Measurements from ENCODE around the gene EPO.

The EPO gene

GRCh38 chr7:100679129-100679926, 40.9 kb upstream of the EPO start:
- no peak overlapping the region for H3K4me3 ChIP-seq (ENCODE audit: low read length)
- TF ChIP-seq ZNF274 (IDR thresholded peaks at IDR 0.05; ENCODE audit: low read depth, low read length): no peak

DNA sequence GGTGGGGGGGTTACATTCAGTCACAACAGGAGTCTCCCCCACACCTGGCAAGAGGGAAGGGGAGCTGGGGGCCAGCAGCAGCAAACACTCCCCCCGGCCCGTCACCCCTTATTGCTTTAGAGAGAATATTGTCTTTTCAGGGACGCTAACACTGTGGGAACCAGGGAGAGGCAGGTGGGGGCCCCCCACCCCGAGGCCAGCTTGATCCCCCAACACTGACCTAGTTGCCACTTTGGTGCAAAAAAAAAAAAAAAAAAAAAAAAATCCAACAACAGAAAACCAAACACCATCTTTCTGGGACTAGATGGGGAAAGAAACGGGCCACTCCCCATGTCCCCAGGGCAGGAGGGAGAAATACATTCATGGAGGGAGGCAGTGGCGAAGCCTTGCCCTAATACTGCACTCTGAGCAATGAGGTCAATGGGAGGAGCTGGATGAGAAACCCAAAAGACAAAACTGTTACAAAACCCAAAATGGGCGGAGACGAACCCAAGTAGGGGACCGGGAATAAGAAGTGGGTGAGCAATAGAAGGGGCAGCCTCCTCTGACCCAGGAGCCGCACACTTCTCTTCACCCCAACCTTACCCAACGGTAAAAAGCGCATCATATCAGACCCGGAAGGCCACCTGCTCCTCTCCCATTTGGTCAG, 40.2 kb upstream of the EPO start:
- no peak for TF ChIP-seq ZNF274 (IDR thresholded peaks at IDR 0.05; ENCODE audit: low read depth, low read length)
- H3K4me3 ChIP-seq (ENCODE audit: low read length): no peak overlapping the region

DNA sequence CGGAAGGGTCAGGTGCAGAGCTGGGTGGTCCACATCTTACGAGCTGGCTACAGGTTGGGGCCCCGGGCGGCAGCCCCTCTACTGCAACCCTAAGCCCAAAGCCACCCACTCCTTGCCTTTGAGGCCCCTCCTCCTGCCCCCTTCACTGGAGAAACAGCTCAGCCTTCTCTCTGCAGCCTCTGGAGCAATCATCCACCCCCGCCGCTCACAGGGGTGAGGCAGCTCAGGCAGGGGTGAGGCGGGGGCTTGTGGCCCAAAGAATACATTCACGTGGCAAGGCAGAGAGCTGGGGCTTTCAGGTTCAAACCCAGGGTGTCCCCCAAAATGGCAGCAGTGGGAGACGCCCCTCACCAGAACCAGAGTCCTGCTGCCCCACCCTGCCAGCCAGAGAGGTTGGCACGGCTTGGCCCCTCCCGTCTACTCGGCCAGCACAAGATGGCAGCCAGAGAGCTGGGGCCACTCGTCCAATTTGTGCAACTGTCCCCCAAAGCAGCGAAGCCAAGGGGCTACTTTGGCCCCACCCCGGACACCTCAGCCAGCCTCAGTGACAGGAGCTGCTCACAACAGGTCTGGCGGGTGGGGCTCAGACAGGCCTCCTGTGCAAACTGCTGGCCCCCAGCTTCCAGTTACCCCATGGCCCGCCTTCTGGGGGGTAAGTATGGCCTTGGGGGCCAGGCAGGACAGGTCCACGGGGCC, 39.5 kb upstream of the EPO start:
- H3K4me3 ChIP-seq (ENCODE audit: low read length): no peak overlapping the region

GRCh38 chr7:100681491-100682227, 38.6 kb upstream of the EPO start:
- no peak for TF ChIP-seq ZNF274 (IDR thresholded peaks at IDR 0.05; ENCODE audit: low read depth, low read length)
- H3K4me3 ChIP-seq (ENCODE audit: low read length): no peak overlapping the region

More for the DNA sequence above, 39.5 kb upstream of the EPO start:
- TF ChIP-seq ZNF274 (IDR thresholded peaks at IDR 0.05; ENCODE audit: low read depth, low read length): no peak

DNA sequence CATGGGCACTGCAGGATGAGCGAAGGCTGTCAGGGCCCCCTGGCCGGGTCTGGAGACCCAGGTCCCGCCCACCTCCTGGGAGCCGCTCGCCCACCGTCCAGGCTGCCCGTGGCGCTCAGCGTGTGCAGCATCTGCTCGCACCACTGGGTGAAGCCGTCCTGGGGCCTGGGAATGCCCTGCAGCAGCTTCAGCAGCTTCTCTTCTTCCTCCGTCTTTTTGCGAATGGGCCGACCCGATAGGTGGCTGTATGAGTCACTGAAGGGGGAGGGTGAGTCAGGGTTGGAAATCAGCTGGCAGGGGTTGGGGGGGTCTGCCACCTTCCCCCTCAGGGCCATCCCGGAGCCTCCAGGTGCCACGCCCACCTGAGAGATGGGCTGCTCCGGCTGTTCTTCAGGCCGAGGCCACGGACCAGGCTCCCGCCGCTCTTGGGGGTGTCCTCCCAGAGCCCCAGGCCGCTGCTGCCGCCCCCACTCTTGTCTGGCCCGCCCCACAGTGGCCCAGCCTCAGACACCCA, 38.0 kb upstream of the EPO start:
- no peak overlapping the region for H3K4me3 ChIP-seq (ENCODE audit: low read length)
- no peak for TF ChIP-seq ZNF274 (IDR thresholded peaks at IDR 0.05; ENCODE audit: low read depth, low read length)

GRCh38 chr7:100682991-100683658, 37.1 kb upstream of the EPO start:
- TF ChIP-seq ZNF274 (IDR thresholded peaks at IDR 0.05; ENCODE audit: low read depth, low read length): no peak
- no peak overlapping the region for H3K4me3 ChIP-seq (ENCODE audit: low read length)

- H3K4me3 ChIP-seq (ENCODE audit: low read length): no peak overlapping the region
- no peak for TF ChIP-seq ZNF274 (IDR thresholded peaks at IDR 0.05; ENCODE audit: low read depth, low read length)
Observed at GRCh38 chr7:100683659-100684533, 36.4 kb upstream of the EPO start.

GRCh38 chr7:100684534-100685042, 35.7 kb upstream of the EPO start:
- H3K4me3 ChIP-seq (ENCODE audit: low read length): no peak overlapping the region
- no peak for TF ChIP-seq ZNF274 (IDR thresholded peaks at IDR 0.05; ENCODE audit: low read depth, low read length)

DNA sequence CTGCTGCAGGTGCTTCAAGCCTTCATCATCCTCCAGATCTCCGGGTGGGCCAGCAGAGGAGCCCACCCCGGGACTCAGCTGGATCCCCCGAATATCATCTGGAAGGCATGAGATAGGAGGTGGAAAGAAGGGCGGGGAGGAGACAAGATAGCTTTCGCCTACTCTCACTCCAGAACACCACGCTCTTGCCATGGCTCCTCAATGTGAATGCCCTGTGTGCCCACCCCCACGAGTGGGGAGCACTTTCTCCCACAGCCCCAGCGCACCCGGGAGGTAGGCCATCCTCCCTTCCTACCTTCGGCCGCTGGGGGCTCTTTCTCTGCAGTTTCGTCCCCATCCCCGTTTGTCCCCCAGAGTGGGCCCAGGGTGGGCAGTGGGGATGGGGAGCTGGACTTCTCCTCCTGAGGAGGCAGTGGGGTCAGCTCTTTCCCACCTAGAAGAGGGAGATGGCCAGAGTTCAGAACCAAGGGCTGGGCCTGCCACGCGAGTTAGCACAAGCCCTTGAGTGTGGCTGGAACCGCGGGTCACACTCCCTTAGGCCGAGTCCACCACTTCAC, 35.1 kb upstream of the EPO start:
- TF ChIP-seq ZNF274 (IDR thresholded peaks at IDR 0.05; ENCODE audit: low read depth, low read length): no peak
- H3K4me3 ChIP-seq (ENCODE audit: low read length): no peak overlapping the region

DNA sequence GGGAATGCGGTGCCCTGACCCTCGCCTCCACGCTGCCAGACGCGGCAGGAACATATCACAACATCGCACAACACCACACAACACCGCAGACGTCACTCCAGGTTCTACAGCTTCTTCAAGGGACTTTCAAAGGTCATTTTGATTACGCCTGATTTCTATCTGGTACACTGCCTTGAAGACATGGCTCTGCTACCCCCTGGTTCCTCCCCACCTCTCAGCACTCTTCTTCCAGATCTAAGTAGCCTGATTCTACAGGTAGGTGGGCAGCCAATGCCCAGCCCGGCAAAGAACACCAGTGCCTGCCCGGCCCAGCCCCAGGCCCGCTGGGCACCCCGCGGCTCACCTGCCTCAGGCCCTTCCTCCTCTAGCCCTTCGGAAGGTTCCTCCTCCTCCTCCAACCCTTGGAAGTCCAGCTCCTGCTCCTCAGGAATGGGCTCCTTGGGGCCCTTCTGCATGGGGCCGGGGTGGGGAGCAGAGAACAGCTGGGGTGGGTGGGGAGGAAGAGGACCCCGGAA, 34.6 kb upstream of the EPO start:
- TF ChIP-seq ZNF274 (IDR thresholded peaks at IDR 0.05; ENCODE audit: low read depth, low read length): no peak
- no peak overlapping the region for H3K4me3 ChIP-seq (ENCODE audit: low read length)

GRCh38 chr7:100686201-100686821, 34.0 kb upstream of the EPO start:
- no peak for TF ChIP-seq ZNF274 (IDR thresholded peaks at IDR 0.05; ENCODE audit: low read depth, low read length)
- H3K4me3 ChIP-seq (ENCODE audit: low read length): no peak overlapping the region
